Measurements from ENCODE around the gene TPMT. TPM values are rescaled to one million over a fixed set of nuclear protein-coding genes. Genes with fewer than 3 reads are reported as not detected.

TPMT gene
- total RNA-seq, 1 experiment from 2014 or later, result 13.3 TPM

DNA sequence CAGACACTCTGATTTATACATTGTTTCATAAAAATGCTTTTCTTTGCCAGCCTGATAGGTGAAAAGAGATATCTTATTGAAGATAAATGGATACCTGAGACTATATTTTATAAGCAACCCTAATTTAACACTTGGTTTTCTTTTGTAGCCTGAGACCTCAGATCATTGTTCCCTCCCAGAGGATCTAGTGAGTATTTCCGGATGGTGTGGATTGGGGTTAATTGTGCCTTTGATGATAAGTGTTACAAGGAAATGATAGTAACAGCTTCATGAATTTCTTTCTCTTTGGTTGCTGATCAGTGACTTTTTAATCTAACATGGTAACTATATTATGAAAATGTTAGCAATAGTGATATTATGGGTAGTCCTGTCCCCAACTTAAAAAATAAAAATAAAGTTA is 30.7 kb upstream of the TPMT start:
- peaks cover 35 to 47% of the 10 kb centered on the region in 2 experiments for H3K4me1 Mint-ChIP-seq

More for the DNA sequence above, 30.7 kb upstream of the TPMT start:
- no CpG with 5 or more reads among the region's 1 CpG for WGBS (ENCODE audit: extremely low coverage, insufficient read length, low lambda C conversion rate)
- H3K79me1 ChIP-seq (ENCODE audit: insufficient read depth, low read depth, low read length, poor library complexity, severe bottlenecking), result no peaks in the 10 kb centered on the region
- TF ChIP-seq, protein P1, sequence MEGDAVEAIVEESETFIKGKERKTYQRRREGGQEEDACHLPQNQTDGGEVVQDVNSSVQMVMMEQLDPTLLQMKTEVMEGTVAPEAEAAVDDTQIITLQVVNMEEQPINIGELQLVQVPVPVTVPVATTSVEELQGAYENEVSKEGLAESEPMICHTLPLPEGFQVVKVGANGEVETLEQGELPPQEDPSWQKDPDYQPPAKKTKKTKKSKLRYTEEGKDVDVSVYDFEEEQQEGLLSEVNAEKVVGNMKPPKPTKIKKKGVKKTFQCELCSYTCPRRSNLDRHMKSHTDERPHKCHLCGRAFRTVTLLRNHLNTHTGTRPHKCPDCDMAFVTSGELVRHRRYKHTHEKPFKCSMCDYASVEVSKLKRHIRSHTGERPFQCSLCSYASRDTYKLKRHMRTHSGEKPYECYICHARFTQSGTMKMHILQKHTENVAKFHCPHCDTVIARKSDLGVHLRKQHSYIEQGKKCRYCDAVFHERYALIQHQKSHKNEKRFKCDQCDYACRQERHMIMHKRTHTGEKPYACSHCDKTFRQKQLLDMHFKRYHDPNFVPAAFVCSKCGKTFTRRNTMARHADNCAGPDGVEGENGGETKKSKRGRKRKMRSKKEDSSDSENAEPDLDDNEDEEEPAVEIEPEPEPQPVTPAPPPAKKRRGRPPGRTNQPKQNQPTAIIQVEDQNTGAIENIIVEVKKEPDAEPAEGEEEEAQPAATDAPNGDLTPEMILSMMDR (conservative IDR thresholded peaks at IDR 0.05), result no peak
- H3K18ac ChIP-seq (ENCODE audit: insufficient read length, low read depth, low read length), result no peak overlapping the region
- H4K5ac ChIP-seq (ENCODE audit: insufficient read length, low read depth, low read length), result no peak overlapping the region
- no peak overlapping the region for H2BK120ac ChIP-seq (ENCODE audit: low read depth, low read length, poor library complexity, severe bottlenecking)
- no peaks in the 10 kb centered on the region for H3K79me2 ChIP-seq (ENCODE audit: insufficient read depth, low read length)
- H3K9me3 Mint-ChIP-seq, result no peaks in the 10 kb centered on the region
- H3K4me3 Mint-ChIP-seq, result peak overlapping the region in 1 of 2 experiments; percentile 35; a peak in 2 of 5 replicates
- H4K20me1 ChIP-seq (ENCODE audit: control insufficient read depth, insufficient read depth, insufficient read length), result no peaks in the 10 kb centered on the region
- H2BK20ac ChIP-seq (ENCODE audit: low read depth, low read length, poor library complexity, severe bottlenecking), result no peak overlapping the region
- H3K27me3 Mint-ChIP-seq (ENCODE audit: low read depth), result no peaks in the 10 kb centered on the region
- no peak overlapping the region for H2BK5ac ChIP-seq (ENCODE audit: insufficient read length, low read length)
- no peak overlapping the region for H3K9ac ChIP-seq (ENCODE audit: extremely low read depth, insufficient read length, low read length)
- H3K27ac ChIP-seq (ENCODE audit: insufficient read length, low read depth, low read length), result peak overlapping the region; percentile 74
- no peak overlapping the region for H3T11ph ChIP-seq (ENCODE audit: low read length)
- peak overlapping the region; percentile 13 for H3K4me2 ChIP-seq (ENCODE audit: insufficient read depth, insufficient read length, low read length)
- no peaks in the 10 kb centered on the region for H3K27me3 ChIP-seq (ENCODE audit: insufficient read depth, low read length)
- H3K56ac ChIP-seq (ENCODE audit: insufficient read length, low read depth, low read length), result no peak overlapping the region
- H3K4ac ChIP-seq (ENCODE audit: low read depth, low read length), result no peak overlapping the region
- H2BK15ac ChIP-seq (ENCODE audit: low read depth, low read length), result no peak overlapping the region
- H2AK5ac ChIP-seq (ENCODE audit: insufficient read length, low read length), result no peak overlapping the region
- DNase-seq, result no peak
- H4K91ac ChIP-seq (ENCODE audit: insufficient read length, low read depth, low read length), result no peak overlapping the region
- H3K14ac ChIP-seq (ENCODE audit: insufficient read depth, low read length), result no peak overlapping the region
- H3K27ac Mint-ChIP-seq, result peak overlapping the region; percentile 74 to 98 (median 96)
- no peak overlapping the region for H4K8ac ChIP-seq (replicated peaks; ENCODE audit: insufficient read length, low read depth, low read length)
- H3K36me3 Mint-ChIP-seq (ENCODE audit: insufficient read depth in 1 of 3, low read depth in 3 of 3), result peaks cover 0 to 10% (median 3%) of the 10 kb centered on the region in 3 experiments; a peak in 5 of 7 replicates
- H3K23ac ChIP-seq (ENCODE audit: insufficient read length, low read depth, low read length), result no peak overlapping the region
- no peak overlapping the region for H2AFZ ChIP-seq (ENCODE audit: low read length)
- peaks cover 7% of the 10 kb centered on the region; the same call in 1 of the 2 replicates for H3K4me1 ChIP-seq (ENCODE audit: insufficient read depth, low read length)
- no peaks in the 10 kb centered on the region for H3K9me3 ChIP-seq (ENCODE audit: control insufficient read depth, low read depth, low read length)
- no peak overlapping the region for H2BK12ac ChIP-seq (ENCODE audit: insufficient read length, low read depth, low read length)
- H3K23me2 ChIP-seq (ENCODE audit: insufficient read length, low read depth, low read length, poor library complexity, severe bottlenecking), result no peaks in the 10 kb centered on the region
